ENCODE data around the gene ATF1.

- TF ChIP-seq SUZ12 (IDR thresholded peaks at IDR 0.05; ENCODE audit: extremely low read depth, insufficient read depth, insufficient read length), result no peak
- no peak for TF ChIP-seq ZNF274 (IDR thresholded peaks at IDR 0.05; ENCODE audit: low read depth, low read length)
Observed at GRCh38 chr12:50824914-50825313, 61.0 kb downstream of the ATF1 start.
